ENCODE data around the gene ARMH1.

ARMH1 gene

DNA sequence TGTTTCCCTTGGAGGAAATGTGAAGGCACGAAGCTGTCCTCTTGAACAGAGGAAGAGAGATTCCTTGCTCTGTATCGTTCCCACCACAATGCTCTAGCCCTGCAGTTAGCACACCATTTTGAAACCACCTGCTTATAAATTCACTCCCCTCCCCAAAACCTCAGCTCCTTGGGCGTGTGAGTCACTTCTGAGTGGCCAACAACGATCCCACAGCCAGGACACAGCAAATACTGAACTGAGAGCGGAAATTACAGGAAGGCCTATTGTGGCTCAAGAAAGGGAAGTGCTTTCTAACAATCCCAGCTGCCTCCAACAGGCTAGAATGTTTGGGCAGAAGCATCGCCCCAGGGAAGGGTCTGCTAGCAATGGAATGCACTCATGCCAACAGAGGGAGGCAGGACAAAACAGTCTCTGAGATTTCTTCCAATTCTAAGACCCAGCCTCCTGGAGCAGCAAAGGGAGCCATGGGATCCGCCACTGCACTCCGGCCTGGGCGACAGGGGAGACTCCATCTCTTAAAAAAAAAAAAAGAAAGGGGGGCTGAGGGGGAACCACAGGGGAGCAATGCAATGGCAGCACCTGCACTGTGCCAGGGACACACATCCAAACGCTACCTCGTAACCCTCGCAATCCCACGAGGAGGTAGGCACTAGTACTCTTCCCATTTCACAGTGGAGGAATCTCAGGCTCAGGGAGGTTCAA, 2.1 kb upstream of the ARMH1 start:
- Mint-ChIP-seq H3K27me3 (no peaks in the 10 kb centered on the region), H3K9me3 (no peaks in the 10 kb centered on the region), H3K27ac (no peak overlapping the region), H3K36me3 (no peaks in the 10 kb centered on the region), H3K4me1 (peaks cover 16% of the 10 kb centered on the region), H3K4me3 (peak overlapping the region; percentile 28)
- DNase-seq (ENCODE audit: low spot score in 2 of 2), result no peak
- no peak for ATAC-seq (ENCODE audit: low read depth)

GRCh38 chr1:44672961-44673674, 1.4 kb upstream of the ARMH1 start:
- Mint-ChIP-seq H3K27me3 (no peaks in the 10 kb centered on the region), H3K4me1 (peaks cover 16% of the 10 kb centered on the region), H3K27ac (peak overlapping the region; percentile 94), H3K4me3 (peak overlapping the region; percentile 86), H3K36me3 (no peaks in the 10 kb centered on the region), H3K9me3 (no peaks in the 10 kb centered on the region)
- no peak for ATAC-seq (ENCODE audit: low read depth)
- no peak for DNase-seq (ENCODE audit: low spot score in 2 of 2)

DNA sequence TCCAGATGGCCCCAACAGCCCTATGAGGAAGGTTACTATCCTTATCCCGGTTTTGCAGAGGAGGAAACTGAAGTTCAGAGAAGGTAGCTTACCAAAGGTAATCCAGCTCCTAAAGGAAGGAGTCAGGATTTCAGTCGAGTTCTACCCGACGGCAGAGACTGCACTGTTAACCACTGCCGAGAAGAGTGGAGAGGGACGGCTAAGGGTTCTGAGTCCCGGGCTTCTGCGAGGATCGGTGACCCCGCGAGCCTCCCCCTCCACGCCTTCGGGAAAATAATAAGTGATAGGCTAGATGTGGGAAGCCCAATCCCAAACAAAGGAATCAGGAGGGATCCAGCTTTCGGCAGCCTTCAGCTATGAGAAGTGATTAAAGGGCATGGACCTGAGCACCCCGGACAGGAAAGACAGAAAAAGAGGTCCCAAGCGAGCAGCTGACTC, 820 bp upstream of the ARMH1 start:
- Mint-ChIP-seq H3K4me3 (peak overlapping the region; percentile 86), H3K27me3 (no peaks in the 10 kb centered on the region), H3K27ac (peak overlapping the region; percentile 94), H3K9me3 (no peaks in the 10 kb centered on the region), H3K36me3 (no peaks in the 10 kb centered on the region), H3K4me1 (peaks cover 16% of the 10 kb centered on the region)
- DNase-seq (ENCODE audit: low spot score in 2 of 2) (no peak), ATAC-seq (ENCODE audit: low read depth) (no peak)

DNA sequence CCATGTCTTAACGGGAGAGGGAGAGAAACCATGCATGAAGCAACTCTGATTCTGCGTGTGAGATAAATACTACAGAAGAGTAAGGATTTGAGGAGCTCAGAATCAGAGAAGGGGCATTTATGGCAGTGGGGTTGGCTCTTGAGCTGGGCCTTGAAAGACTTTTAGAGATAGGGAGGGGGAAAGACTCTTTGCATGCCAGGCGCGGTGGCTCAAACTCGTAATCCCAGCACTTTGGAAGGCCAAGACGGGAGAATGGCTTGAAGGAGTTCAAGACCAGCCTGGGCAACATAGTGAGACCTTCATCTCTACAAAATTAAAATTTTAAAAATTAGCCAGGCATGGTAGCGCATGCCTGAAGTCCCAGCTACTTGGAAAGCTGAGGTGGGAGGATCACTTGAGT, 672 bp downstream of the ARMH1 start:
- no peaks in the 10 kb centered on the region for H3K27me3 Mint-ChIP-seq

GRCh38 chr1:44676484-44677200, 2.1 kb downstream of the ARMH1 start:
- no peak overlapping the region for H3K27ac Mint-ChIP-seq
- no peak for DNase-seq (ENCODE audit: low spot score in 2 of 2)
- H3K4me1 Mint-ChIP-seq, result peaks cover 12% of the 10 kb centered on the region
- no peak for ATAC-seq (ENCODE audit: low read depth)
- H3K27me3 Mint-ChIP-seq, result no peaks in the 10 kb centered on the region
- no peaks in the 10 kb centered on the region for H3K36me3 Mint-ChIP-seq
- no peaks in the 10 kb centered on the region for H3K9me3 Mint-ChIP-seq
- no peak overlapping the region for H3K4me3 Mint-ChIP-seq

More for the DNA sequence above, 672 bp downstream of the ARMH1 start:
- DNase-seq (ENCODE audit: low spot score in 2 of 2) (no peak), ATAC-seq (ENCODE audit: low read depth) (no peak)
- H3K4me3 Mint-ChIP-seq, result peak overlapping the region; percentile 86
- H3K9me3 Mint-ChIP-seq, result no peaks in the 10 kb centered on the region
- H3K4me1 Mint-ChIP-seq, result peaks cover 15% of the 10 kb centered on the region
- H3K36me3 Mint-ChIP-seq, result no peaks in the 10 kb centered on the region
- H3K27ac Mint-ChIP-seq, result peak overlapping the region; percentile 94

DNA sequence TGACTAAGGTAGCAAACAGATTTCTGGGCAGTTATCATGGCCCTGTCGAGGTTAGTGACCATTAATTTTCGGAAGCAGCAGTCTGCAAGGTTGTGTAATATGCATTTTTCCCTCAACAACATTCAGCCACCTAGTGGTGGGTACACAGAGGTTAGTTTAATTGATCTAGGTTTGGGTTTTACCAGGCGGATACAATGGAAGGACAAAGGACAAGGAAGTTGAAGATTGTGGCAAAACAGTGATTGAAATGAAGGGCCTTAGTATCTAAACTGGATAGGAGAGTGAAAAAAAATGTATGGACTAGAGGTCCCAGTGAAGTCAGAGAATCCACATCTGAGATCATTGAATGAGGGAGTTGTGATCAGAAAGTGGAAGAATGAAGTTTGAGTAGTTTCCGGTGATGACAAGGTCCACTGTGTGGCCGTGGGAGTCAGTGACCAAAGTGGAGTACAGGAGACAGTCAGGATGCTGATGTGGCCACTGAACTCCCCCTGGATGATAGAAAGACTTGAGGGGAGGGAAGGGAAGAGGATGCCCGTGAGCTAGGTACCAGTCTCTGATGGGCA, 2.8 kb downstream of the ARMH1 start:
- H3K4me3 Mint-ChIP-seq, result no peak overlapping the region
- peaks cover 7% of the 10 kb centered on the region for H3K4me1 Mint-ChIP-seq
- ATAC-seq (ENCODE audit: low read depth), result no peak
- no peaks in the 10 kb centered on the region for H3K9me3 Mint-ChIP-seq
- no peak overlapping the region for H3K27ac Mint-ChIP-seq
- DNase-seq (ENCODE audit: low spot score in 2 of 2), result no peak
- H3K27me3 Mint-ChIP-seq, result no peaks in the 10 kb centered on the region
- no peaks in the 10 kb centered on the region for H3K36me3 Mint-ChIP-seq

DNA sequence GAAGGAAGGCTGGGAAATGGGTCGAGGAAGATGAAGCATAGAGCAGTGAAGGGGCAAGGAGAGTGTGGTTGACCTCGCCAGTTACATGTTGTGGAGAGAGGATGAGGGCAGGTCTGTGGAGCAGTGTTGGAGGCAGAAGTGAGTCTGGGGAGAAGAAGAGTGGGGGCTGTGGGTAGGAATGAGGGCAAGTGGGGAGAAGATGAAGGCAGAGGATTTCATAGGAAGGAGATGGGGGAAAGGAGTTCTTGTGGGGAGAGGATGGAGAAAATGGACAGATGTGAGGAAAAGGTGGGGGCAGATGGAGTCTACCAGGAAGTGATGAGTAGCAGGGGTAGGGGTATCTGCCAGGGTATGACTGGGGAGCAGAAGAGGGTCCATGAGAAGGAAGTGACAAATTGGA, 3.6 kb downstream of the ARMH1 start:
- ATAC-seq (ENCODE audit: low read depth) (no peak), DNase-seq (ENCODE audit: low spot score in 2 of 2) (no peak)
- H3K36me3 Mint-ChIP-seq, result no peaks in the 10 kb centered on the region
- peaks cover 6% of the 10 kb centered on the region for H3K4me1 Mint-ChIP-seq
- no peak overlapping the region for H3K4me3 Mint-ChIP-seq
- no peak overlapping the region for H3K27ac Mint-ChIP-seq
- no peaks in the 10 kb centered on the region for H3K27me3 Mint-ChIP-seq
- H3K9me3 Mint-ChIP-seq, result no peaks in the 10 kb centered on the region

DNA sequence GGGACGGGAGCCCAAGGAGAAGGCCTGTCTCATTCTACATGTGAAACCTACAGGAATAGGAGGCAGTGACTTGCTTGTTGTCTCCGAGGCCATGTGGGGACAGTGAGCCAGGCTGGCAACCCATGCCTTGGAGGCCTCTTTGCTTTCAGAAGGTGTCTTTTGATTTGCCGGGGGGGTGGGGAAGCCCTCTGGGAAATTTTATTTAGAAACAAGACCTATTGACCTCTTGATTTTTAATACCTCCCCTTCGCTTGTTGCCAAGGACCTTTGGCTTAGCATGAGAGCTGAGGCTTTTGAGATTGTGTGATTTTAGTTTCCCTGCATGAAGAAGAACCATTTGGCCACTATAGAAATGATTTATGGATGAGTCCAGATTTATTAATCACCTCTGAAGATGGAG, 4.1 kb downstream of the ARMH1 start:
- H3K9me3 Mint-ChIP-seq, result no peaks in the 10 kb centered on the region
- H3K4me3 Mint-ChIP-seq, result no peak overlapping the region
- no peaks in the 10 kb centered on the region for H3K27me3 Mint-ChIP-seq
- peaks cover 6% of the 10 kb centered on the region for H3K4me1 Mint-ChIP-seq
- DNase-seq (ENCODE audit: low spot score in 2 of 2) (no peak), ATAC-seq (ENCODE audit: low read depth) (no peak)
- no peaks in the 10 kb centered on the region for H3K36me3 Mint-ChIP-seq
- no peak overlapping the region for H3K27ac Mint-ChIP-seq

GRCh38 chr1:44679468-44679867, 5.0 kb downstream of the ARMH1 start:
- Mint-ChIP-seq H3K36me3 (no peaks in the 10 kb centered on the region), H3K27ac (no peak overlapping the region), H3K4me1 (peaks cover 9% of the 10 kb centered on the region), H3K9me3 (no peaks in the 10 kb centered on the region), H3K4me3 (no peak overlapping the region), H3K27me3 (no peaks in the 10 kb centered on the region)
- DNase-seq (ENCODE audit: low spot score in 2 of 2) (no peak), ATAC-seq (ENCODE audit: low read depth) (no peak)

DNA sequence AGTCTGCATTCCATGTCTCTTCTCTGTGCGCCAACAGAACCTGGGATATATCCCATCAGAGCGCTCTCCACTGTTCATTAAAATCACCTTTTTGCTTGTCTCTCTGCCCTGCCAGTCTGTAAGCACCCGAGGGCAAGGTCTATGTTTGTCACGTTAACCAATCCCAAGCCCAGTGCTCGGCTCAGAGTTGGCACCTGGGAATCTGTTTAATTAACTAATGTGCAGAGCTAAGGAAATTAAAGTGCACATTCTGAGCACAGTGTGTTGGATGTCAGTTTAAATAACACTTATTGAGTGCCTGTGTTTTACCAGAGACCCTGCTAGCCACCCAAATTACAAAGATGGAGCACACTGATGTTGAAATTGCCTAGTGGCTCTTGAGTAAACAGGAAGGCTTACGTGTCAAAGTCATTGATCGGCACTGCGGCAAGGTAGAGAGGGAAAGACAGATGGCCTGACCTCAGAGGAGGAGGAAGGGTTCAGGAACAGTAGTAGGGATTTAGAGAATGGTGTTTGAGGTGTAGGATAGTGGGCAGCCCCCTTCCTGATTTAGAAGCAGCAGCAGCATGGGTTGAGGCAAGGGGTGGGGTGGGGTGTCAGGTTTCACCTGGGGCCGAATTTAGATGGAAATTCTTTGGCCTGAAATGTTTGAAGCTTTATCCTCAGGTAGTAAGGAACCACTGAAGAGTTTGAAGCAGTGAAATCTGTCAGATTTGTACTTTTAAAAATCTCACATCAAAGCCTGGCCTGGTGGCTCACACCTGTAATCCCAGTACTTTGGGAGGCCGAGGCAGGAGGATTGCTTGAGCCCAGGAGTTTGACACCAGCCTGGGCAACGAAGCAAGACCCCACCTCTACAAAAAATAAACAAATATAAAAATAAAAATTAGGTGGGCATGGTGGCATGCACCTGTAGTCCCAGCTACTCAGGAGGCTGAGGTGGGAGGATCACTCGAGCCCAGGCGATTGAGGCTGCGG, 7.7 kb downstream of the ARMH1 start:
- DNase-seq (ENCODE audit: low spot score in 2 of 2), result no peak
- H3K27me3 Mint-ChIP-seq, result no peaks in the 10 kb centered on the region
- no peaks in the 10 kb centered on the region for H3K36me3 Mint-ChIP-seq
- H3K9me3 Mint-ChIP-seq, result no peaks in the 10 kb centered on the region
- peaks cover 6% of the 10 kb centered on the region for H3K4me1 Mint-ChIP-seq
- no peak overlapping the region for H3K4me3 Mint-ChIP-seq
- no peak for ATAC-seq (ENCODE audit: low read depth)
- no peak overlapping the region for H3K27ac Mint-ChIP-seq

DNA sequence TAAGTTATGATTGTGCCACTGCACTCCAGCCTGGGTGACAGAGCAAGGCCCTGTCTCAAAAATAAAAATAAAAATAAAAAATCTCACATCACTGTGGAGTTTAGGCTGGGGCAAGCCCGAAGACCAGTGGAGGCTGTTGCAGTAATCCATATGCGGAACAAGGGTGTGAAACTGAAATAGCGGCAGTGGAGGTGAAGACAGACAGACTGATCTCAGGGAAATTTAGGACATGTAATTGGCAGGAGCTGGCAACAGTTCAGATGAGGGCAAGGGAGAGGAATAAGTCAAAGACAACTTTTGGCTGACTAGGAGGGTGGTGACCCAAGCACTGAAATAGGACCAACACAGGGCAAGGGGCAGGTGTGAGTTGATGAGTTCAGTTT, 8.4 kb downstream of the ARMH1 start:
- Mint-ChIP-seq H3K27me3 (no peaks in the 10 kb centered on the region), H3K4me1 (peaks cover 6% of the 10 kb centered on the region), H3K27ac (no peak overlapping the region), H3K4me3 (no peak overlapping the region), H3K9me3 (no peaks in the 10 kb centered on the region), H3K36me3 (no peaks in the 10 kb centered on the region)
- ATAC-seq (ENCODE audit: low read depth) (no peak), DNase-seq (ENCODE audit: low spot score in 2 of 2) (no peak)

DNA sequence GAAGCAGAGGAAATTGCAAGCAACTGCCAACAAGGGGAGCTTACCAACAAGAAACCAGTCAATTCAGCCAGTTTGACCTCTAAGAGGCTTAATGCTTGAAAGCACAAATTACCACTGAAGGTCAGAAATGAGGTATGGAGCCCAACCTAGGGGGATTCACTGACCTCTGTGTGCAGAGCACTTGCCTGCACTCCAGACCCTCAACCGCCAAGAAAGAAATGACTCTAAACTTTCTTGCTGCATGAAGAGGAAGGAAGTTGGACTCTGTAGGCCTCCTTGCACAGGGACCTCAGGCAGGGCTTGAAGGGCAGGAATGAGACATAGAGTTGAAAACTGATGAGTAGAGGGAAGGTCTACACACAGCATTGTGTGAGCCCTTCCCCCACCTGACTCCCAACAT, 10.0 kb downstream of the ARMH1 start:
- Mint-ChIP-seq H3K27ac (no peak overlapping the region), H3K9me3 (no peaks in the 10 kb centered on the region), H3K36me3 (no peaks in the 10 kb centered on the region), H3K4me1 (peaks cover 6% of the 10 kb centered on the region), H3K27me3 (no peaks in the 10 kb centered on the region), H3K4me3 (no peak overlapping the region)
- ATAC-seq (ENCODE audit: low read depth) (no peak), DNase-seq (ENCODE audit: low spot score in 2 of 2) (no peak)

DNA sequence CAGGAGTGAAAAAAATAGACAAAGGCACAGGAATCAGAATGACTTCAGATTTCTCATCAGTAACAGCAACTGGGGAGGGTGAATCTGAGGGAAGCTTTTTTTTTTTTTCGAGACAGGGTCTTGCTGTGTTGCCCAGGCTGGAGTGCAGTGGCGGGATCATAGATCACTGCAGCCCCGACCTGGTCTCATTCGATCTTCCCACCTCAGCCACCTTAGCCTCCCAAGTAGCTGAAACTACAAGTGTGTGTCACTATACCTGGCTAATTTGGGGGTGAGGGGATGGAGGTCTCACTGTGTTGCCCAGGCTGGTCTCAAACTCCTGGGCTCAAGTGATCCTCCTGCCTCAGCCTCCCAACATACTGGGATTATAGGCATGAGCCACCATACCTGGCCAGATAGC, 10.7 kb downstream of the ARMH1 start:
- Mint-ChIP-seq H3K4me1 (peaks cover 6% of the 10 kb centered on the region), H3K27me3 (no peaks in the 10 kb centered on the region), H3K9me3 (no peaks in the 10 kb centered on the region), H3K36me3 (no peaks in the 10 kb centered on the region), H3K27ac (no peak overlapping the region), H3K4me3 (no peak overlapping the region)
- ATAC-seq (ENCODE audit: low read depth) (no peak), DNase-seq (ENCODE audit: low spot score in 2 of 2) (no peak)

All from memory B cell (primary cell).